Measurements from ENCODE around the gene PCIF1.

DNA sequence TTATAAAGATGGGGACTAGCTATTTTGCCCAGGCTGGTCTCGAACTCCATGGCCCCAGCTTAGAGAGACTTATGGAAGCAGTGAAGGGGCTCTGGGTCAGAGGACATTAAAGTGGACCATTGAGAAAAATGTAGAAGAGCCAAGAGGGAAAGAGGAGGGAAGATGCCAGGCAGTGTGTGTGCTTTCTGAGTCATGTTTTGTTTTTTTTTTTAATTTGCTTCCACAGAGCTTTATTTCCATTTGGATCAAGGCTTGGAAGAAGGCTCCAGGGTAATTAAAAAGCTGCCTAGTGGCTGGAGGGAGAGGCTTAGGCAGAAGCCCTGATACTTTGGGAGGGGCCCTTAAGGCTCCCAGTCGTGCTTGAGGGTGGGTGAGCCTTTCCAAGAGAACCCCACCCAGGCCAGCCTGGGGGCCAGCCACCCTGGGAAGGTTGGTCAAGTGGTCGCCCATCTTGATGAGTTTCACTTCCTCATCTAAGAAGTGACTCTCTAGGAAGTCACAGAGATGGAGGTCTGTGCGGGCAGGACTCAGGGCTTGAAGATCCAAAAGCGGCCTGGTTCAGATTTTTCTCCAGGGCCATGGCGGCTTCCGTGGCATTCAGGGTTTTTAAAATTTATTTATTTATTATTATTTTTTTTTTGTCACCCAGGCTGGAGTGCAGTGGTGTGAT is 40.5 kb downstream of the PCIF1 start:
- TF ChIP-seq YY1 (IDR thresholded peaks at IDR 0.05; ENCODE audit: insufficient read depth, insufficient read length) (no peak), ZNF274 (IDR thresholded peaks at IDR 0.05; ENCODE audit: low read depth, low read length) (no peak), SUZ12 (IDR thresholded peaks at IDR 0.05; ENCODE audit: extremely low read depth, insufficient read depth, insufficient read length) (no peak)
